ENCODE measurements around the gene LGALSL.

LGALSL gene

DNA sequence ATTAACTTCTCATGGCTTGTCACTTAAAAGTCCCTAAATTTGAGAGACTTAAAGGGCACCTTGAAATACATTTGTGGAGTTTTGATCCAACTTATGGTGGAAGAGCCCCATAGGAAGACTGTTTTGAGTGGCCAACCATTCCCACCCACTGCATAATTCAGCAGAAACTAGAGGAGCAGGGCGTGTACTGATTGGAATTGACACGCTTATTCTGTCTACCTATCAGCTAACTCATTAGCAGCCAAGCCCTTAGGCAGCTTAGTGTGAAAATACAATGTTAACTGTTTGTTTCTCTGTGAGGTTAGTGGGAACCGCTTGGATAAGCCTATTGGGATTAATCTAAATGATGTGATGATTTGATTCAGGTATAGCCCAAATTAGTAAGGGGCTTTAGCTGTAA, 6.4 kb downstream of the LGALSL start:
- no peaks in the 10 kb centered on the region for H3K36me3 ChIP-seq (ENCODE audit: control insufficient read depth, insufficient read depth, low read length)
- no peak for DNase-seq (ENCODE audit: extremely low read depth, insufficient read length)

DNA sequence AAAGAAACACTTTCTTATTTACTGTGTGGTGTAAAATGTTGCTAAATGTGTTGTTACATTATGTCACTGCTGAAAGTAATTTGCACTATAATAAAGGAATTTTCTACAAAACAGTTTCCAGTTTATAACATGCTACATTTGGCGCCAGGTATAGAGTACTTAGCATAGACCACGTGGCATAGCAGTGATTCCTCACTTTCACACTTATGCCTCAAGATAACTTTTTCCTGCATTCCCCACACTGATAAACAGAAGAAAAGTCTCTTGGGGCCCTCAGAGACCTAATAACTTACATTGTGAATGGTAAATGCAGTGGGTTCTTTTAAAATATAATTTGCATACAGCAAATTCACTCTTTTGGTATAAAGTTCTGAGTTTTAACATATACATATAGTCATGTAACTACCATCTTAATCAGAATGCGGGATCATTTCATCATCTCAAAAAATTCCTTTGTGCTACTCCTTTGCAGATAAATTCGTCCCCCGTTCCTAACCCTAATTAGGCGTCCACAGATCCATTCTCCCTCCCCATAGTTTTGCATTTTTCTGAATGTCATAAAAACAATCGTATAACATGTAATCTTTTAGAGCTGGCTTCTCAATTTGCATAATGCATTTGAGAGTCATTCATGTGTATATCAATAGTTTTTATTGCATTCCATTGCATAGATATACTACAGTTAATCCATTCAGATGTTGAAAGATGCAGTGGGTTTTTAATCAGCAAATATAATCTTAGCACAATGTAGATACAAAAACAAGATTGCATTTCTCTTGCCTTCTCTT, 7.5 kb downstream of the LGALSL start:
- H3K27me3 ChIP-seq (replicated peaks; ENCODE audit: control insufficient read depth, insufficient read depth, low read length) = no peaks in the 10 kb centered on the region
- DNase-seq (ENCODE audit: extremely low read depth, insufficient read length) = no peak

More for the DNA sequence above, 6.4 kb downstream of the LGALSL start:
- TF ChIP-seq, protein P1, sequence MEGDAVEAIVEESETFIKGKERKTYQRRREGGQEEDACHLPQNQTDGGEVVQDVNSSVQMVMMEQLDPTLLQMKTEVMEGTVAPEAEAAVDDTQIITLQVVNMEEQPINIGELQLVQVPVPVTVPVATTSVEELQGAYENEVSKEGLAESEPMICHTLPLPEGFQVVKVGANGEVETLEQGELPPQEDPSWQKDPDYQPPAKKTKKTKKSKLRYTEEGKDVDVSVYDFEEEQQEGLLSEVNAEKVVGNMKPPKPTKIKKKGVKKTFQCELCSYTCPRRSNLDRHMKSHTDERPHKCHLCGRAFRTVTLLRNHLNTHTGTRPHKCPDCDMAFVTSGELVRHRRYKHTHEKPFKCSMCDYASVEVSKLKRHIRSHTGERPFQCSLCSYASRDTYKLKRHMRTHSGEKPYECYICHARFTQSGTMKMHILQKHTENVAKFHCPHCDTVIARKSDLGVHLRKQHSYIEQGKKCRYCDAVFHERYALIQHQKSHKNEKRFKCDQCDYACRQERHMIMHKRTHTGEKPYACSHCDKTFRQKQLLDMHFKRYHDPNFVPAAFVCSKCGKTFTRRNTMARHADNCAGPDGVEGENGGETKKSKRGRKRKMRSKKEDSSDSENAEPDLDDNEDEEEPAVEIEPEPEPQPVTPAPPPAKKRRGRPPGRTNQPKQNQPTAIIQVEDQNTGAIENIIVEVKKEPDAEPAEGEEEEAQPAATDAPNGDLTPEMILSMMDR (IDR thresholded peaks at IDR 0.05; ENCODE audit: insufficient read depth, low read length, poor library complexity, severe bottlenecking) = no peak
- Histone ChIP-seq H3K4me3 (replicated peaks; ENCODE audit: low read depth, low read length) (no peak overlapping the region), H3K27me3 (replicated peaks; ENCODE audit: control insufficient read depth, insufficient read depth, low read length) (no peaks in the 10 kb centered on the region)

DNA sequence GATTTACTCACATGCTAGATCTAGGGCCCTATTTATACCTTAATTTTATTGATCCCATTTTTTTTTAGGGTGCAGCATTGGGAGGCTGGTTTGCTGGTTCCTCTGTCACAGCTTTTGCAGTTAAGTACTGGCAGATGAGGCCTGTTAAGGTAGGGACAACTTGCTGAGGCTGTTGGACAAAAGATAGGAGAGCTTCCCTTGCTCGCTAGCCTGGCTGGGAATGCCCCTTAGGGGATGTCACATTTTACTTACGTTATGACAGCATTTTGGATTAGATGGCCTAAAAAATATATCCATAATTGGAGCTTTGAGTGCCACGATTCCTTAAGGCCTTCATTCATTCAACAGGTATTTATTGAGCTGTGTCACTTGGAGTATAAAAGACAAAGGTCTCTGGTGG, 8.2 kb downstream of the LGALSL start:
- DNase-seq (ENCODE audit: extremely low read depth, insufficient read length) = no peak
- TF ChIP-seq, protein P1 (IDR thresholded peaks at IDR 0.05; ENCODE audit: insufficient read depth, low read length, poor library complexity, severe bottlenecking) = no peak
- Histone ChIP-seq H3K27me3 (replicated peaks; ENCODE audit: control insufficient read depth, insufficient read depth, low read length) (no peaks in the 10 kb centered on the region), H3K36me3 (ENCODE audit: control insufficient read depth, insufficient read depth, low read length) (no peaks in the 10 kb centered on the region), H3K4me3 (replicated peaks; ENCODE audit: low read depth, low read length) (no peak overlapping the region)

More for the DNA sequence above, 7.5 kb downstream of the LGALSL start:
- TF ChIP-seq, protein P1 (IDR thresholded peaks at IDR 0.05; ENCODE audit: insufficient read depth, low read length, poor library complexity, severe bottlenecking) = no peak
- Histone ChIP-seq H3K4me3 (replicated peaks; ENCODE audit: low read depth, low read length) (no peak overlapping the region), H3K36me3 (ENCODE audit: control insufficient read depth, insufficient read depth, low read length) (no peaks in the 10 kb centered on the region)

DNA sequence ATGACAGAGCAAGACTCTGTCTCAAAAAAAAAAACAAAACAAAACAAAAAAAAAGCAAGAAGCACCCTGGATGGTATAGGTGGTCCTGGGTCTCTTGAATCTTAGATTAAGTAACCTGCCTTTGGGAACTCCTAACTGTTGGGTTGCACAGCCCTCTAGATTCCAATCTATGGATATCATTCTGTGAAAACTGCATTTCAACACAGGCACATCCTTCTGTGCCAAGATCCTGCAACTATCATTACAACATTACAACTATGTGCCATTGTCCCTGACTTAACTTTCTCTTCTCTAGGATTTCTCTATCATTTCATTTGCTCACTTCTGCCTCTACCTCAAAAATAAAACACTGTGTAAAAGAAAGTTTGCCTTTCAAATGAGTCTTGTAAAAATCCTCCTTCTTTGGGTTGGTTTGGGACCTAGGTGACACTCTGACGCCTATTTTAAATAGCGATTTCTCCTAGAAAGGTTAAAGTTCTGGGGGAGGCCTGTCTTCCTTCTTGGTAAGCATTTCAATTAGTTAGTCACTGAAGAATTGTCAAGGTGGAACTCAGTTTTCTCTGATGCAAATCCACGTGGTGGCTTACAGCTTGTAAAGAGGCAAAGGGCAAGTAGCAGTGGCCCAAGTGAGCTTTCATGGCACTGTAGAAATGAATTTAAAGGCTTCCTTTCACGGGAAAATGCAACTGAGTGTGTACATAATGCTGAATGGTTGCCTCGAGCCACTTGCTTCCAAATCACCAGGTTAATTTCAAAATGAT, 9.2 kb downstream of the LGALSL start:
- TF ChIP-seq, protein P1 (IDR thresholded peaks at IDR 0.05; ENCODE audit: insufficient read depth, low read length, poor library complexity, severe bottlenecking) = no peak
- H3K36me3 ChIP-seq (ENCODE audit: control insufficient read depth, insufficient read depth, low read length) = no peaks in the 10 kb centered on the region
- H3K27me3 ChIP-seq (replicated peaks; ENCODE audit: control insufficient read depth, insufficient read depth, low read length) = no peaks in the 10 kb centered on the region
- no peak for DNase-seq (ENCODE audit: extremely low read depth, insufficient read length)
- H3K4me3 ChIP-seq (replicated peaks; ENCODE audit: low read depth, low read length) = no peak overlapping the region

DNA sequence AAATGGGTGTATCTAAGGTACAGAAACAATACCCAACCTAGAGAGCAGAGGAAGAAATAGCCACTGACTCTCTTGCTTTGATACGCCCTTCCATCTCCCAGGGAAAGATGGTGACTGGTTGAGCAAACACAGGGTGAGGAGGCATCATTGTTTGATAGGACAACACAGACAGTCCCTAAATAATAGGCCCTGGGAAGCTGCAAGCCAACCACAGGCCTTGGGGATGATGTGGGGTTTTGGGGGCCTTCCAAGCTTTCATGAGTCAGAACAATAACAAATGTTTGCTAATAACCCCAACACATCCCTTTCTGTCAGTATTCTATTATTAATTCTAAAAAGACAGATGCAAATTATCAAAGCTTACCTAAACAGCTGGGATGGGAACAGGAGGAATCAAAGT, 9.8 kb downstream of the LGALSL start:
- TF ChIP-seq, protein P1 (IDR thresholded peaks at IDR 0.05; ENCODE audit: insufficient read depth, low read length, poor library complexity, severe bottlenecking) = no peak
- no peaks in the 10 kb centered on the region for H3K36me3 ChIP-seq (ENCODE audit: control insufficient read depth, insufficient read depth, low read length)
- no peak for DNase-seq (ENCODE audit: extremely low read depth, insufficient read length)

More for the DNA sequence above, 9.8 kb downstream of the LGALSL start:
- no peak overlapping the region for H3K4me3 ChIP-seq (replicated peaks; ENCODE audit: low read depth, low read length)
- H3K27me3 ChIP-seq (replicated peaks; ENCODE audit: control insufficient read depth, insufficient read depth, low read length) = no peaks in the 10 kb centered on the region

Data from GM06990 (cell line).